ENCODE data around the gene WDTC1.

- no peak for TF ChIP-seq POLR2A (IDR thresholded peaks at IDR 0.05)
- no peak for TF ChIP-seq CTCF (IDR thresholded peaks at IDR 0.05)
Measured at GRCh38 chr1:27235827-27236226, 1.4 kb downstream of the WDTC1 start.

All from body of pancreas (tissue), 4 donors.